GM19240 (cell line): ENCODE measurements around the gene BAK1.
"Not testable (repeated sequence)": the region's sequence is repeated elsewhere in the genome, so short reads cannot be mapped to it uniquely, and the experiment has no call there.

Source experiments
- DNase-seq: peaks from one replicate; pipeline ENCODE4 v3.0.0; 2011; ENCODE audit warnings: low spot score; ENCODE audit not compliant: insufficient read length

Gene BAK1

GRCh38 chr6:33609019-33609418 is 28.9 kb upstream of the BAK1 start:
- no peak for DNase-seq

- DNase-seq: no peak
Observed at GRCh38 chr6:33607784-33608161, 27.7 kb upstream of the BAK1 start.

GRCh38 chr6:33607126-33607783 is 27.2 kb upstream of the BAK1 start:
- no peak for DNase-seq

- no peak for DNase-seq
Observed at GRCh38 chr6:33606642-33607041, 26.6 kb upstream of the BAK1 start.

- DNase-seq: no peak
Observed at GRCh38 chr6:33604941-33605854, 25.1 kb upstream of the BAK1 start.

GRCh38 chr6:33602180-33602579 is 22.1 kb upstream of the BAK1 start:
- DNase-seq: no peak

- no peak for DNase-seq
Observed at GRCh38 chr6:33600761-33601160, 20.7 kb upstream of the BAK1 start.

- DNase-seq: no peak
Observed at GRCh38 chr6:33599413-33599938, 19.4 kb upstream of the BAK1 start.

- DNase-seq: no peak
Observed at GRCh38 chr6:33597551-33598322, 17.7 kb upstream of the BAK1 start.

- DNase-seq: not testable (repeated sequence)
Observed at GRCh38 chr6:33596894-33597293, 16.8 kb upstream of the BAK1 start.

- no peak for DNase-seq
Observed at GRCh38 chr6:33595001-33595846, 15.1 kb upstream of the BAK1 start.

GRCh38 chr6:33593414-33593727 is 13.3 kb upstream of the BAK1 start:
- no peak for DNase-seq

GRCh38 chr6:33592595-33593413 is 12.7 kb upstream of the BAK1 start:
- DNase-seq: no peak

- no peak for DNase-seq
Observed at GRCh38 chr6:33592280-33592594, 12.2 kb upstream of the BAK1 start.

- DNase-seq: no peak
Observed at GRCh38 chr6:33591424-33592032, 11.5 kb upstream of the BAK1 start.

GRCh38 chr6:33590531-33591198 is 10.6 kb upstream of the BAK1 start:
- no peak for DNase-seq

GRCh38 chr6:33589731-33590530 is 9.9 kb upstream of the BAK1 start:
- no peak for DNase-seq

GRCh38 chr6:33589392-33589730 is 9.3 kb upstream of the BAK1 start:
- no peak for DNase-seq

- no peak for DNase-seq
Observed at GRCh38 chr6:33588894-33589293, 8.8 kb upstream of the BAK1 start.
